Calu3 (cell line): Measurements from ENCODE around the gene FMNL1. TPM values are rescaled to one million over a fixed set of nuclear protein-coding genes. Genes with fewer than 3 reads are reported as not detected.
"Not testable (repeated sequence)": the region's sequence is repeated elsewhere in the genome, so short reads cannot be mapped to it uniquely, and the experiment has no call there.

ENCODE experiments used
- BruUV-seq: library from RNA; stranded (reverse); fragments of 400-500 nt; replicated peaks from 2 replicates; lab custom pipeline; 2021; lab: Mats Ljungman, UMichigan
- CTCF ChIA-PET: fragments of 300-600 bp; sonication (Branson Sonifier 250); formaldehyde crosslinking; loops from one replicate; lab custom pipeline; 2022; ENCODE audit warnings: antibody characterized with exemption; lab: Charles Lee
- DNase-seq: peaks from one replicate; pipeline ENCODE4 v3.0.0; 2022
- H3K27ac Mint-ChIP-seq: one replicate; pipeline ENCODE4 v1.8.0; 2022; ENCODE audit warnings: mixed read lengths; ENCODE audit not compliant: unreplicated experiment
- H3K27me3 Mint-ChIP-seq: one replicate; pipeline ENCODE4 v1.8.0; 2022; ENCODE audit warnings: mixed read lengths; ENCODE audit not compliant: unreplicated experiment
- H3K36me3 Mint-ChIP-seq: one replicate; pipeline ENCODE4 v1.8.0; 2022; ENCODE audit warnings: mild to moderate bottlenecking, moderate library complexity, mixed read lengths; ENCODE audit not compliant: insufficient read depth, unreplicated experiment
- H3K4me1 Mint-ChIP-seq: one replicate; pipeline ENCODE4 v1.8.0; 2022; ENCODE audit warnings: mild to moderate bottlenecking, low read depth, mixed read lengths; ENCODE audit not compliant: unreplicated experiment
- H3K4me3 Mint-ChIP-seq: one replicate; pipeline ENCODE4 v1.8.0; 2022; ENCODE audit warnings: mild to moderate bottlenecking, low read depth, moderate library complexity, mixed read lengths; ENCODE audit not compliant: unreplicated experiment
- H3K9me3 Mint-ChIP-seq: one replicate; pipeline ENCODE4 v1.8.0; 2022; ENCODE audit warnings: low read depth, mixed read lengths; ENCODE audit not compliant: unreplicated experiment
- CTCF ChIP-seq: fragments of 200-600 bp; IDR thresholded peaks from one replicate; pipeline ENCODE4 v1.8.0; 2022; ENCODE audit warnings: antibody characterized with exemption; ENCODE audit not compliant: unreplicated experiment
- intact Hi-C: fragments of 100-400 bp; cut with micrococcal nuclease; formaldehyde crosslinking; loops from one replicate; pipeline ENCODE4 v1.10.0; 2022; ENCODE audit not compliant: unreplicated experiment
- total RNA-seq: library from RNA; stranded (reverse); gene quantifications from 2 replicates; pipeline ENCODE4 v1.2.3, GENCODE V29; 2022

Gene FMNL1
- total RNA-seq, 1 experiment from 2014 or later = 9.6 TPM

- peak; percentile 100 for TF ChIP-seq CTCF
- DNase-seq = peak; percentile 100
- Mint-ChIP-seq H3K4me3 (no peak overlapping the region), H3K27ac (peak overlapping the region; percentile 86), H3K4me1 (peaks cover 30% of the 10 kb centered on the region), H3K36me3 (peaks cover 26% of the 10 kb centered on the region), H3K9me3 (no peaks in the 10 kb centered on the region), H3K27me3 (no peaks in the 10 kb centered on the region)
- CTCF ChIA-PET = interaction anchor here (0.6 to 7.4 kb wide), 11 partner anchors 9 to 186 kb away, joined by 3 to 253 read pairs (median 8); partner anchors contain the start of genes ACBD4, HEXIM1 and HEXIM2
- intact Hi-C loops = loop anchor here (1.0 to 2.0 kb wide), 2 partner anchors 25 to 62 kb away; partner anchors contain the start of gene ACBD4
- no TSS peak for BruUV-seq
Measured at GRCh38 chr17:45197555-45198334, 23.9 kb upstream of the FMNL1 start.

GRCh38 chr17:45200701-45201100, 21.0 kb upstream of the FMNL1 start:
- CTCF ChIA-PET = interaction anchor here (0.7 to 1.9 kb wide), 3 partner anchors 52 to 65 kb away, joined by 3 to 9 read pairs (median 7); partner anchors contain the start of genes ACBD4 and HEXIM1
- peaks cover 15% of the 10 kb centered on the region for H3K4me1 Mint-ChIP-seq
- H3K27ac Mint-ChIP-seq = no peak overlapping the region
- no peak overlapping the region for H3K4me3 Mint-ChIP-seq
- TF ChIP-seq CTCF = no peak
- BruUV-seq = no TSS peak
- no peaks in the 10 kb centered on the region for H3K27me3 Mint-ChIP-seq
- no peaks in the 10 kb centered on the region for H3K9me3 Mint-ChIP-seq
- intact Hi-C loops = no loop called here
- no peak for DNase-seq
- peaks cover 16% of the 10 kb centered on the region for H3K36me3 Mint-ChIP-seq

GRCh38 chr17:45201457-45201856, 20.2 kb upstream of the FMNL1 start:
- no peak overlapping the region for H3K4me3 Mint-ChIP-seq
- BruUV-seq = no TSS peak
- H3K4me1 Mint-ChIP-seq = peaks cover 12% of the 10 kb centered on the region
- H3K27ac Mint-ChIP-seq = no peak overlapping the region
- CTCF ChIA-PET = interaction anchor here (0.7 to 1.9 kb wide), 8 partner anchors 11 to 269 kb away, joined by 3 to 9 read pairs (median 4); partner anchors contain the start of genes ACBD4 and HEXIM1
- H3K9me3 Mint-ChIP-seq = no peaks in the 10 kb centered on the region
- intact Hi-C loops = no loop called here
- no peak for DNase-seq
- peaks cover 16% of the 10 kb centered on the region for H3K36me3 Mint-ChIP-seq
- H3K27me3 Mint-ChIP-seq = no peaks in the 10 kb centered on the region
- no peak for TF ChIP-seq CTCF

GRCh38 chr17:45201880-45202279, 19.8 kb upstream of the FMNL1 start:
- peaks cover 16% of the 10 kb centered on the region for H3K36me3 Mint-ChIP-seq
- H3K27me3 Mint-ChIP-seq, H3K9me3 Mint-ChIP-seq, intact Hi-C loops, BruUV-seq, H3K27ac Mint-ChIP-seq, H3K4me3 Mint-ChIP-seq, H3K4me1 Mint-ChIP-seq, DNase-seq: not testable (repeated sequence)
- CTCF ChIA-PET = interaction anchor here (0.7 to 1.9 kb wide), 7 partner anchors 10 to 269 kb away, joined by 3 to 9 read pairs (median 4); partner anchors contain the start of genes ACBD4 and HEXIM1
